GM04503 (cell line): ENCODE results near the gene MPP1.
"Not testable (repeated sequence)": the region's sequence is repeated elsewhere in the genome, so short reads cannot be mapped to it uniquely, and the experiment has no call there.

Experiments
- DNase-seq: peaks from one replicate; pipeline ENCODE4 v3.0.0-alpha.2; 2012; ENCODE audit warnings: low read depth

MPP1 gene

GRCh38 chrX:154804957-154805695 lies at the start of gene MPP1:
Gene MPP1 (minus strand): TSS chrX:154805485. CDS start chrX:154805373, 112 bp downstream.
- DNase-seq: no peak

GRCh38 chrX:154850957-154851611 lies 45.8 kb upstream of the MPP1 start:
- DNase-seq: no peak

GRCh38 chrX:154840856-154841255 lies 35.6 kb upstream of the MPP1 start:
- DNase-seq: peak; percentile 24

GRCh38 chrX:154836163-154836562 lies 30.9 kb upstream of the MPP1 start:
- no peak for DNase-seq

GRCh38 chrX:154834562-154834961 lies 29.3 kb upstream of the MPP1 start, which contains the start of gene SMIM9:
Gene SMIM9 (minus strand): TSS chrX:154834662. CDS start chrX:154830856, 3,806 bp downstream.
- DNase-seq: no peak

- no peak for DNase-seq
Observed at GRCh38 chrX:154833746-154834274, 28.5 kb upstream of the MPP1 start.

GRCh38 chrX:154829926-154830442 lies 24.7 kb upstream of the MPP1 start:
- DNase-seq: no peak

GRCh38 chrX:154829134-154829533 lies 23.8 kb upstream of the MPP1 start:
- no peak for DNase-seq

- DNase-seq: no peak
Observed at GRCh38 chrX:154828016-154828408, 22.7 kb upstream of the MPP1 start.

GRCh38 chrX:154827194-154828015 lies 22.1 kb upstream of the MPP1 start:
- no peak for DNase-seq

- not testable (repeated sequence) for DNase-seq
Observed at GRCh38 chrX:154825586-154825985, 20.3 kb upstream of the MPP1 start.

GRCh38 chrX:154824638-154825037 lies 19.4 kb upstream of the MPP1 start:
- DNase-seq: no peak

- no peak for DNase-seq
Observed at GRCh38 chrX:154822029-154822428, 16.7 kb upstream of the MPP1 start.

- DNase-seq: no peak
Observed at GRCh38 chrX:154821523-154821922, 16.2 kb upstream of the MPP1 start.

GRCh38 chrX:154819771-154820341 lies 14.6 kb upstream of the MPP1 start:
- no peak for DNase-seq

- no peak for DNase-seq
Observed at GRCh38 chrX:154818916-154819770, 13.9 kb upstream of the MPP1 start.

- DNase-seq: not testable (repeated sequence)
Observed at GRCh38 chrX:154817048-154817618, 11.8 kb upstream of the MPP1 start.

GRCh38 chrX:154816326-154816898 lies 11.1 kb upstream of the MPP1 start:
- not testable (repeated sequence) for DNase-seq

GRCh38 chrX:154815274-154815818 lies 10.1 kb upstream of the MPP1 start:
- DNase-seq: no peak

- DNase-seq: no peak
Observed at GRCh38 chrX:154813801-154814200, 8.5 kb upstream of the MPP1 start.
